Body of pancreas (tissue), 4 donors: ENCODE data around the gene AGAP3.

Experiments used
- CTCF ChIP-seq, 7 experiments: fragments of 450-650 bp in 4 of 7; fragments of 200-600 bp in 3 of 7; sonication (generic) in 3 of 7; IDR thresholded peaks; one replicate each; pipeline ENCODE4 v1.5.1; 2016 to 2019; ENCODE audit warnings: antibody characterized with exemption in 7 of 7
- POLR2A ChIP-seq, 3 donors: fragments of 450-650 bp; IDR thresholded peaks; one replicate each; pipeline ENCODE4 v1.6.1; 2016; ENCODE audit warnings: antibody characterized with exemption in 3 of 3, mild to moderate bottlenecking in 2 of 3

- TF ChIP-seq POLR2A (IDR thresholded peaks at IDR 0.05), result no peak
- no peak for TF ChIP-seq CTCF (IDR thresholded peaks at IDR 0.05)
These were observed 2.0 kb downstream of the AGAP3 start for GRCh38 chr7:151088019-151088855.
